GM21528 (cell line): ENCODE data around the gene RARRES1.

Experiments
- ATAC-seq: cut with Tn5 transposase; IDR thresholded peaks from one replicate; pipeline ENCODE4 v1.9.1; 2021; ENCODE audit warnings: mild to moderate bottlenecking, moderate library complexity; ENCODE audit not compliant: unreplicated experiment, low FRiP score

RARRES1 gene

GRCh38 chr3:158766364-158766763 lies 34.1 kb upstream of the RARRES1 start:
- no peak for ATAC-seq

- no peak for ATAC-seq
These were observed 33.4 kb upstream of the RARRES1 start for GRCh38 chr3:158765518-158766205.

GRCh38 chr3:158763421-158763820 lies 31.2 kb upstream of the RARRES1 start:
- ATAC-seq = no peak

- no peak for ATAC-seq
These were observed 30.4 kb upstream of the RARRES1 start for GRCh38 chr3:158762701-158763100.

- ATAC-seq = no peak
These were observed 29.1 kb upstream of the RARRES1 start for GRCh38 chr3:158761350-158761749.

GRCh38 chr3:158755421-158755820 lies 23.2 kb upstream of the RARRES1 start:
- ATAC-seq = no peak

- no peak for ATAC-seq
These were observed 21.6 kb upstream of the RARRES1 start for GRCh38 chr3:158753854-158754253.

- no peak for ATAC-seq
These were observed 19.1 kb upstream of the RARRES1 start for GRCh38 chr3:158751316-158751715.

- no peak for ATAC-seq
These were observed 17.8 kb upstream of the RARRES1 start for GRCh38 chr3:158750016-158750415.

- ATAC-seq = no peak
These were observed 17.3 kb upstream of the RARRES1 start for GRCh38 chr3:158749526-158749925.

- ATAC-seq = no peak
These were observed 16.1 kb upstream of the RARRES1 start for GRCh38 chr3:158748237-158748828.

- ATAC-seq = no peak
These were observed 15.2 kb upstream of the RARRES1 start for GRCh38 chr3:158747417-158747816.

- ATAC-seq = no peak
These were observed 13.3 kb upstream of the RARRES1 start for GRCh38 chr3:158745551-158745950.

- no peak for ATAC-seq
These were observed 12.5 kb upstream of the RARRES1 start for GRCh38 chr3:158744567-158745288.

GRCh38 chr3:158743664-158744566 lies 11.7 kb upstream of the RARRES1 start:
- no peak for ATAC-seq

GRCh38 chr3:158742871-158743663 lies 10.8 kb upstream of the RARRES1 start:
- ATAC-seq = no peak

- ATAC-seq = no peak
These were observed 7.4 kb upstream of the RARRES1 start for GRCh38 chr3:158739661-158740060.

- ATAC-seq = no peak
These were observed 6.8 kb upstream of the RARRES1 start for GRCh38 chr3:158739078-158739477.

- no peak for ATAC-seq
These were observed 6.4 kb upstream of the RARRES1 start for GRCh38 chr3:158738653-158739052.
